ENCODE data around the gene YARS2. TPM values are rescaled to one million over a fixed set of nuclear protein-coding genes. Genes with fewer than 3 reads are reported as not detected.

YARS2 gene
- total RNA-seq, result 16.3 TPM

- no peaks in the 10 kb centered on the region for H3K9me3 ChIP-seq (ENCODE audit: low read depth, low read length)
- peaks cover 16% of the 10 kb centered on the region for H3K4me1 ChIP-seq (ENCODE audit: insufficient read depth, low read length)
- H3K4me3 ChIP-seq (ENCODE audit: low read length), result peak within 1 kb of the TSS; percentile 93
- H3K27me3 ChIP-seq (ENCODE audit: insufficient read depth, low read length), result no peaks in the 10 kb centered on the region
Measured at GRCh38 chr12:32755654-32756475, at the start of gene YARS2. Gene YARS2 (minus strand): TSS chr12:32755897. CDS start chr12:32755874, 23 bp downstream.

- H3K9me3 ChIP-seq (ENCODE audit: low read depth, low read length), result no peaks in the 10 kb centered on the region
- no peaks in the 10 kb centered on the region for H3K4me1 ChIP-seq (ENCODE audit: insufficient read depth, low read length)
- H3K27me3 ChIP-seq (ENCODE audit: insufficient read depth, low read length), result no peaks in the 10 kb centered on the region
- H3K4me3 ChIP-seq (ENCODE audit: low read length), result no peak overlapping the region
Measured at GRCh38 chr12:32804301-32804700, 48.6 kb upstream of the YARS2 start.

- no peaks in the 10 kb centered on the region for H3K27me3 ChIP-seq (ENCODE audit: insufficient read depth, low read length)
- no peaks in the 10 kb centered on the region for H3K4me1 ChIP-seq (ENCODE audit: insufficient read depth, low read length)
- no peaks in the 10 kb centered on the region for H3K9me3 ChIP-seq (ENCODE audit: low read depth, low read length)
- no peak overlapping the region for H3K4me3 ChIP-seq (ENCODE audit: low read length)
Measured at GRCh38 chr12:32801269-32801980, 45.7 kb upstream of the YARS2 start.

- H3K4me3 ChIP-seq (ENCODE audit: low read length), result no peak overlapping the region
- no peaks in the 10 kb centered on the region for H3K4me1 ChIP-seq (ENCODE audit: insufficient read depth, low read length)
Measured at GRCh38 chr12:32794281-32794680, 38.6 kb upstream of the YARS2 start.

GRCh38 chr12:32789916-32790315 is 34.2 kb upstream of the YARS2 start:
- H3K27me3 ChIP-seq (ENCODE audit: insufficient read depth, low read length), result no peaks in the 10 kb centered on the region
- H3K4me1 ChIP-seq (ENCODE audit: insufficient read depth, low read length), result no peaks in the 10 kb centered on the region
- H3K9me3 ChIP-seq (ENCODE audit: low read depth, low read length), result no peaks in the 10 kb centered on the region
- H3K4me3 ChIP-seq (ENCODE audit: low read length), result no peak overlapping the region

More at GRCh38 chr12:32794281-32794680, 38.6 kb upstream of the YARS2 start:
- H3K27me3 ChIP-seq (ENCODE audit: insufficient read depth, low read length), result no peaks in the 10 kb centered on the region
- H3K9me3 ChIP-seq (ENCODE audit: low read depth, low read length), result no peaks in the 10 kb centered on the region

- Histone ChIP-seq H3K27me3 (ENCODE audit: insufficient read depth, low read length) (no peaks in the 10 kb centered on the region), H3K4me3 (ENCODE audit: low read length) (no peak overlapping the region), H3K9me3 (ENCODE audit: low read depth, low read length) (no peaks in the 10 kb centered on the region), H3K4me1 (ENCODE audit: insufficient read depth, low read length) (no peaks in the 10 kb centered on the region)
Measured at GRCh38 chr12:32789446-32789845, 33.7 kb upstream of the YARS2 start.

GRCh38 chr12:32788405-32788804 is 32.7 kb upstream of the YARS2 start:
- Histone ChIP-seq H3K4me3 (ENCODE audit: low read length) (no peak overlapping the region), H3K4me1 (ENCODE audit: insufficient read depth, low read length) (no peaks in the 10 kb centered on the region), H3K27me3 (ENCODE audit: insufficient read depth, low read length) (no peaks in the 10 kb centered on the region), H3K9me3 (ENCODE audit: low read depth, low read length) (no peaks in the 10 kb centered on the region)

GRCh38 chr12:32785557-32785956 is 29.9 kb upstream of the YARS2 start:
- Histone ChIP-seq H3K27me3 (ENCODE audit: insufficient read depth, low read length) (no peaks in the 10 kb centered on the region), H3K9me3 (ENCODE audit: low read depth, low read length) (no peaks in the 10 kb centered on the region), H3K4me1 (ENCODE audit: insufficient read depth, low read length) (no peaks in the 10 kb centered on the region), H3K4me3 (ENCODE audit: low read length) (no peak overlapping the region)

GRCh38 chr12:32783029-32783428 is 27.3 kb upstream of the YARS2 start:
- H3K4me1 ChIP-seq (ENCODE audit: insufficient read depth, low read length), result no peaks in the 10 kb centered on the region
- H3K4me3 ChIP-seq (ENCODE audit: low read length), result no peak overlapping the region
- no peaks in the 10 kb centered on the region for H3K27me3 ChIP-seq (ENCODE audit: insufficient read depth, low read length)
- H3K9me3 ChIP-seq (ENCODE audit: low read depth, low read length), result no peaks in the 10 kb centered on the region

- H3K27me3 ChIP-seq (ENCODE audit: insufficient read depth, low read length), result no peaks in the 10 kb centered on the region
- H3K9me3 ChIP-seq (ENCODE audit: low read depth, low read length), result no peaks in the 10 kb centered on the region
- no peaks in the 10 kb centered on the region for H3K4me1 ChIP-seq (ENCODE audit: insufficient read depth, low read length)
- H3K4me3 ChIP-seq (ENCODE audit: low read length), result no peak overlapping the region
Measured at GRCh38 chr12:32780071-32780470, 24.4 kb upstream of the YARS2 start.

- no peaks in the 10 kb centered on the region for H3K9me3 ChIP-seq (ENCODE audit: low read depth, low read length)
- H3K4me3 ChIP-seq (ENCODE audit: low read length), result no peak overlapping the region
- H3K4me1 ChIP-seq (ENCODE audit: insufficient read depth, low read length), result no peaks in the 10 kb centered on the region
- peaks cover 3% of the 10 kb centered on the region for H3K27me3 ChIP-seq (ENCODE audit: insufficient read depth, low read length)
Measured at GRCh38 chr12:32777691-32778175, 22.0 kb upstream of the YARS2 start.

- Histone ChIP-seq H3K9me3 (ENCODE audit: low read depth, low read length) (no peaks in the 10 kb centered on the region), H3K4me3 (ENCODE audit: low read length) (no peak overlapping the region), H3K4me1 (ENCODE audit: insufficient read depth, low read length) (no peaks in the 10 kb centered on the region), H3K27me3 (ENCODE audit: insufficient read depth, low read length) (peaks cover 7% of the 10 kb centered on the region)
Measured at GRCh38 chr12:32777159-32777558, 21.5 kb upstream of the YARS2 start.

GRCh38 chr12:32776258-32776657 is 20.6 kb upstream of the YARS2 start:
- Histone ChIP-seq H3K4me3 (ENCODE audit: low read length) (no peak overlapping the region), H3K4me1 (ENCODE audit: insufficient read depth, low read length) (no peaks in the 10 kb centered on the region), H3K9me3 (ENCODE audit: low read depth, low read length) (no peaks in the 10 kb centered on the region), H3K27me3 (ENCODE audit: insufficient read depth, low read length) (peaks cover 7% of the 10 kb centered on the region)

- Histone ChIP-seq H3K4me3 (ENCODE audit: low read length) (no peak overlapping the region), H3K27me3 (ENCODE audit: insufficient read depth, low read length) (peaks cover 10% of the 10 kb centered on the region), H3K9me3 (ENCODE audit: low read depth, low read length) (no peaks in the 10 kb centered on the region), H3K4me1 (ENCODE audit: insufficient read depth, low read length) (no peaks in the 10 kb centered on the region)
Measured at GRCh38 chr12:32773691-32774090, 18.0 kb upstream of the YARS2 start.

- Histone ChIP-seq H3K27me3 (ENCODE audit: insufficient read depth, low read length) (peaks cover 14% of the 10 kb centered on the region), H3K4me3 (ENCODE audit: low read length) (no peak overlapping the region), H3K4me1 (ENCODE audit: insufficient read depth, low read length) (no peaks in the 10 kb centered on the region), H3K9me3 (ENCODE audit: low read depth, low read length) (no peaks in the 10 kb centered on the region)
Measured at GRCh38 chr12:32770141-32770540, 14.4 kb upstream of the YARS2 start.

Data from mononuclear cell (primary cell).